Activated T-cell treated with anti-CD3 and anti-CD28 coated beads, Interleukin-2, amount 50 U/mL, for 48 hours (primary cell): Measurements from ENCODE around the gene HOOK2.
"Not testable (repeated sequence)": the region's sequence is repeated elsewhere in the genome, so short reads cannot be mapped to it uniquely, and the experiment has no call there.

Source experiments
- DNase-seq, 2 experiments: peaks; one replicate each; pipeline ENCODE4 v3.0.0-alpha.2; 2020

The HOOK2 gene

GRCh38 chr19:12720296-12720695 is 55.1 kb downstream of the HOOK2 start:
- DNase-seq: no peak

- DNase-seq: no peak
Observed at GRCh38 chr19:12715929-12716328, 59.4 kb downstream of the HOOK2 start.

GRCh38 chr19:12715102-12715501 is 60.2 kb downstream of the HOOK2 start:
- no peak for DNase-seq

GRCh38 chr19:12713304-12713703 is 62.0 kb downstream of the HOOK2 start:
- not testable (repeated sequence) for DNase-seq
